ENCODE results near the gene B3GNT5. TPM values are rescaled to one million over a fixed set of nuclear protein-coding genes. Genes with fewer than 3 reads are reported as not detected.
A peak's percentile ranks its signal among the peaks of the same experiment; 100 is the strongest.

The B3GNT5 gene
- total and polyA plus RNA-seq, 9 of the 15 experiments (the other 6 are each of a cell fraction or from before 2014, with no cell fraction given): 8.8 to 23.8 (median 14.4) TPM

- TF ChIP-seq RBM17 (IDR thresholded peaks at IDR 0.05; ENCODE audit: borderline replicate concordance, low read depth, low read length): no peak
- peak; percentile 65 for TF ChIP-seq ZNF316 (IDR thresholded peaks at IDR 0.05)
- TF ChIP-seq MBD2 (IDR thresholded peaks at IDR 0.05; ENCODE audit: borderline replicate concordance, low read depth): no peak
- no peak for TF ChIP-seq ZFPM2 (CRISPR knock-in tag; IDR thresholded peaks at IDR 0.05)
- no peak for TF ChIP-seq FUS (optimal IDR thresholded peaks at IDR 0.05; ENCODE audit: low read depth, low read length)
- TF ChIP-seq ZKSCAN1 (IDR thresholded peaks at IDR 0.05; ENCODE audit: low read depth, low read length): 0 out of 2 replicates have a peak, but pooled peaks have one; percentile 8
- TF ChIP-seq RBBP5 (IDR thresholded peaks at IDR 0.05; ENCODE audit: borderline replicate concordance, insufficient read depth, low read length, poor library complexity, severe bottlenecking): no peak
- no peak for TF ChIP-seq RFX7 (CRISPR knock-in tag; IDR thresholded peaks at IDR 0.05)
- TF ChIP-seq GABPB1 (CRISPR knock-in tag; IDR thresholded peaks at IDR 0.05): no peak
- TF ChIP-seq NCOA4 (IDR thresholded peaks at IDR 0.05; ENCODE audit: partially characterized antibody): no peak
- no peak for TF ChIP-seq ZNF79 (CRISPR knock-in tag; IDR thresholded peaks at IDR 0.05; ENCODE audit: low read depth)
- TF ChIP-seq NCOA6 (IDR thresholded peaks at IDR 0.05): no peak
- TF ChIP-seq RFX1 (IDR thresholded peaks at IDR 0.05): peak; percentile 45; the same call in 1 of the 2 replicates
- TF ChIP-seq CBX1 (IDR thresholded peaks at IDR 0.05; ENCODE audit: low read depth): no peak
- TF ChIP-seq NEUROD1 (IDR thresholded peaks at IDR 0.05; ENCODE audit: borderline replicate concordance, low read depth, low read length, partially characterized antibody): peak; percentile 13
- peak; percentile 85 for TF ChIP-seq ATF7 (IDR thresholded peaks at IDR 0.05)
- TF ChIP-seq MBD1 (CRISPR knock-in tag; IDR thresholded peaks at IDR 0.05): no peak
- TF ChIP-seq ZNF592 (IDR thresholded peaks at IDR 0.05): peak; percentile 81
- TF ChIP-seq ZBED1 (IDR thresholded peaks at IDR 0.05): no peak
- TF ChIP-seq ARID1B (IDR thresholded peaks at IDR 0.05): peak; percentile 47; the same call in 1 of the 2 replicates
- no peak for TF ChIP-seq SRSF3 (IDR thresholded peaks at IDR 0.05; ENCODE audit: insufficient read depth, low read length)
- no peak for TF ChIP-seq ZNF655 (CRISPR knock-in tag; IDR thresholded peaks at IDR 0.05)
- TF ChIP-seq EP400 (IDR thresholded peaks at IDR 0.05): peak; percentile 49; the same call in 1 of the 2 replicates
- no peak for TF ChIP-seq MCM5 (IDR thresholded peaks at IDR 0.05; ENCODE audit: low read depth)
Measured at GRCh38 chr3:183298701-183299153, 45.7 kb downstream of the B3GNT5 start (continued).
